ENCODE results near the gene FOXR1. TPM values are rescaled to one million over a fixed set of nuclear protein-coding genes. Genes with fewer than 3 reads are reported as not detected.

The FOXR1 gene
- total and polyA plus RNA-seq, 2 donors from 2014 or later: not detected

DNA sequence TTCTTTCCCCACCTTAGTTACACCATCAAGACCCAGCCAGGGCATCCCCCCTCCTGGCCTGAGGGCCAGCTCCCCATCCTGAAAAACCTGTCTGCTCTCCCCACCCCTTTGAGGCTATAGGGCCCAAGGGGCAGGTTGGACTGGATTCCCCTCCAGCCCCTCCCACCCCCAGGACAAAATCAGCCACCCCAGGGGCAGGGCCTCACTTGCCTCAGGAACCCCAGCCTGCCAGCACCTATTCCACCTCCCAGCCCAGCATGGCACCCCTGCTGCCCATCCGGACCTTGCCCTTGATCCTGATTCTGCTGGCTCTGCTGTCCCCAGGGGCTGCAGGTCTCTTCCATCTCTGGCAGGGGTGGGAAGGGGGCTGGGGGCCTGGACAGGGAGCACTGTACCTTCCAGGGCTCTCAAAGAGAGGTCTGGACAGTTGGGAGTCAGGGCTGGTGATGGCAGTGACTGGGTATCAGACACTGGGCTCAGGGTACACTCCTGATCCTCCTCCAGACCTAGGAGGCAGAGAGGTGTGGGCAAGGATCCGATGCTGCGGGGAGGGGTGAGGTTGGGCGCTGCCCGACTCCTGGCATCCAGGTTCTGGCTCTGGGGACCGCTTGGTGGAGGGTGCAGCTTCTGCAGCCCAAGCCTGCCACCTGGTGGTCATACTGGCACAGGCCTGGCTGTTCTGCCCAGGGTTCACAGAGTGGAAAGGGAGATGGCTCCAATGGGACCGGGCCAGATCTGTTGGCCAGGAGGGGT, 15.3 kb upstream of the FOXR1 start, which contains the start of gene UPK2:
Gene UPK2 (plus strand): TSS at position 205 of the 753 bp plus-strand sequence. CDS start 53 bp downstream, at position 258.
- intact Hi-C loops (cut with DNase I): loop anchor here (2.0 kb wide), 1 partner anchor 267 kb away; no protein-coding TSS in a partner anchor
- FAIRE-seq (no peak), DNase-seq (peak; percentile 83 to 94 (median 89))
- Histone ChIP-seq H3K27me3 (ENCODE audit: control insufficient read depth, insufficient read depth, low read length) (no peaks in the 10 kb centered on the region), H3K9ac (ENCODE audit: low read length in 3 of 3) (no peak within 1 kb of the TSS), H3K9me3 (ENCODE audit: control insufficient read depth in 2 of 3, insufficient read depth in 1 of 3, low read length in 3 of 3) (no peaks in the 10 kb centered on the region), H3K36me3 (ENCODE audit: control insufficient read depth in 2 of 3, insufficient read depth in 3 of 3, low read length in 3 of 3) (no peaks in the 10 kb centered on the region), H3K4me3 (ENCODE audit: low read length in 3 of 3) (no peak within 1 kb of the TSS), H3K27ac (ENCODE audit: low read depth in 2 of 2, low read length in 2 of 2) (no peak within 1 kb of the TSS), H3K4me1 (ENCODE audit: control insufficient read depth in 2 of 3, insufficient read depth in 2 of 3, low read depth in 1 of 3, low read length in 3 of 3) (no peaks in the 10 kb centered on the region)
- TF ChIP-seq, protein P1, sequence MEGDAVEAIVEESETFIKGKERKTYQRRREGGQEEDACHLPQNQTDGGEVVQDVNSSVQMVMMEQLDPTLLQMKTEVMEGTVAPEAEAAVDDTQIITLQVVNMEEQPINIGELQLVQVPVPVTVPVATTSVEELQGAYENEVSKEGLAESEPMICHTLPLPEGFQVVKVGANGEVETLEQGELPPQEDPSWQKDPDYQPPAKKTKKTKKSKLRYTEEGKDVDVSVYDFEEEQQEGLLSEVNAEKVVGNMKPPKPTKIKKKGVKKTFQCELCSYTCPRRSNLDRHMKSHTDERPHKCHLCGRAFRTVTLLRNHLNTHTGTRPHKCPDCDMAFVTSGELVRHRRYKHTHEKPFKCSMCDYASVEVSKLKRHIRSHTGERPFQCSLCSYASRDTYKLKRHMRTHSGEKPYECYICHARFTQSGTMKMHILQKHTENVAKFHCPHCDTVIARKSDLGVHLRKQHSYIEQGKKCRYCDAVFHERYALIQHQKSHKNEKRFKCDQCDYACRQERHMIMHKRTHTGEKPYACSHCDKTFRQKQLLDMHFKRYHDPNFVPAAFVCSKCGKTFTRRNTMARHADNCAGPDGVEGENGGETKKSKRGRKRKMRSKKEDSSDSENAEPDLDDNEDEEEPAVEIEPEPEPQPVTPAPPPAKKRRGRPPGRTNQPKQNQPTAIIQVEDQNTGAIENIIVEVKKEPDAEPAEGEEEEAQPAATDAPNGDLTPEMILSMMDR (IDR thresholded peaks at IDR 0.05; ENCODE audit: borderline replicate concordance, extremely low read depth, insufficient read depth): peak; percentile 96

DNA sequence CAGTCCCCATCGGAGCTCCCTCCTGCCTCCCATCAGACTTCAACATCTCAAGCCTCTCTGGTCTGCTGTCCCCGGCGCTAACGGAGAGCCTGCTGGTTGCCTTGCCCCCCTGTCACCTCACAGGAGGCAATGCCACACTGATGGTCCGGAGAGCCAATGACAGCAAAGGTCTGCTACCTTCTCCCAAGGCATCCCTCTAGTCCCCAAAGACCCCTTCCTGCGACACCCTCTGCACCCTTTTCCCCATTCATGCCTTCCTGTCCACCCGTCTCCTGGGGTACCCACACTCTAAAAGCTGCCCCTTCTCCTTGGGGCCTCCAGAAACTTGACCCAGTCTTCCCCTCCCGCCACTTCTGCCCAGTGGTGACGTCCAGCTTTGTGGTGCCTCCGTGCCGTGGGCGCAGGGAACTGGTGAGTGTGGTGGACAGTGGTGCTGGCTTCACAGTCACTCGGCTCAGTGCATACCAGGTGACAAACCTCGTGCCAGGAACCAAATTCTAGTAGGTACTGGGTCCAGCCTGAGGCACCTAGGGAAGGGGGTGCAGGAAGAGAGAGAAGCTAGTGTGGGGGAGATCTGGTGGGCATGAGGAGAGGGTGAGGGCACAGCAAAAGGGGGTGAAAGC, 14.6 kb upstream of the FOXR1 start:
- H3K9ac ChIP-seq (ENCODE audit: low read length in 3 of 3): no peak overlapping the region
- intact Hi-C loops (cut with DNase I): loop anchor here (2.0 kb wide), 1 partner anchor 268 kb away; no protein-coding TSS in a partner anchor

DNA sequence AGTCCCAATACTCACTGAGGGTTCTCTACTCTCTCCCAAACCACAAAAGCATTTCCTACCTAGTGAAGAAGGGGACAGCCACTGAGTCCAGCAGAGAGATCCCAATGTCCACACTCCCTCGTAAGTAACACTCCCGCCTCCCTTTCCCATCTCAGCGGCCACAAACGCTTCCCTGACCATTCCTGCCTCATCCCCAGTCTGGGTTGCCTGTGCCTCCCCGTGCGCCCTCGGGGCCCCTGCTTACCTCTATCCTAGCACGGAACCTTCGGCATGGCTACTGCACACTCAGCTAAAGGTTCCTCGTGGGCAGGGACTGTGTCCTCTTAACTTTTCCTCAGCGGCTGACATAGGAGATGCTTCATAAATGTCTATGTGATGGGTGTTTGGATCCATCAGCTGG, 14.0 kb upstream of the FOXR1 start:
- TF ChIP-seq, protein P1 (IDR thresholded peaks at IDR 0.05; ENCODE audit: borderline replicate concordance, extremely low read depth, insufficient read depth): no peak
- H3K27ac ChIP-seq (ENCODE audit: low read depth in 2 of 2, low read length in 2 of 2): no peak overlapping the region

More for the DNA sequence above, 14.6 kb upstream of the FOXR1 start:
- TF ChIP-seq, protein P1 (IDR thresholded peaks at IDR 0.05; ENCODE audit: borderline replicate concordance, extremely low read depth, insufficient read depth): no peak
- Histone ChIP-seq H3K36me3 (ENCODE audit: control insufficient read depth in 2 of 3, insufficient read depth in 3 of 3, low read length in 3 of 3) (no peaks in the 10 kb centered on the region), H3K27me3 (ENCODE audit: control insufficient read depth, insufficient read depth, low read length) (no peaks in the 10 kb centered on the region), H3K9me3 (ENCODE audit: control insufficient read depth in 2 of 3, insufficient read depth in 1 of 3, low read length in 3 of 3) (no peaks in the 10 kb centered on the region), H3K4me1 (ENCODE audit: control insufficient read depth in 2 of 3, insufficient read depth in 2 of 3, low read depth in 1 of 3, low read length in 3 of 3) (no peaks in the 10 kb centered on the region), H3K4me3 (ENCODE audit: low read length in 3 of 3) (no peak overlapping the region), H3K27ac (ENCODE audit: low read depth in 2 of 2, low read length in 2 of 2) (no peak overlapping the region)
- FAIRE-seq (no peak), DNase-seq (peak in 1 of 5 donors; percentile 65)

More for the DNA sequence above, 14.0 kb upstream of the FOXR1 start:
- FAIRE-seq (no peak), DNase-seq (peak in 1 of 5 donors; percentile 68)
- Histone ChIP-seq H3K9ac (ENCODE audit: low read length in 3 of 3) (no peak overlapping the region), H3K4me3 (ENCODE audit: low read length in 3 of 3) (no peak overlapping the region), H3K36me3 (ENCODE audit: control insufficient read depth in 2 of 3, insufficient read depth in 3 of 3, low read length in 3 of 3) (no peaks in the 10 kb centered on the region), H3K9me3 (ENCODE audit: control insufficient read depth in 2 of 3, insufficient read depth in 1 of 3, low read length in 3 of 3) (no peaks in the 10 kb centered on the region), H3K27me3 (ENCODE audit: control insufficient read depth, insufficient read depth, low read length) (no peaks in the 10 kb centered on the region), H3K4me1 (ENCODE audit: control insufficient read depth in 2 of 3, insufficient read depth in 2 of 3, low read depth in 1 of 3, low read length in 3 of 3) (no peaks in the 10 kb centered on the region)
- intact Hi-C loops (cut with DNase I): loop anchor here (2.0 kb wide), 1 partner anchor 269 kb away; no protein-coding TSS in a partner anchor
